Trophoblast cell (in vitro differentiated cells and primary cell): ENCODE measurements around the gene TUT1.
"Not testable (repeated sequence)": the region's sequence is repeated elsewhere in the genome, so short reads cannot be mapped to it uniquely, and the experiment has no call there.

Experiments used
- DNase-seq, 2 donors: peaks; one replicate each; pipeline ENCODE4 v3.0.0-alpha.2; 2016
- H2AFZ ChIP-seq: 2 replicates; pipeline ENCODE4 v1.6.1; 2013; ENCODE audit warnings: low read length, moderate library complexity, mild to moderate bottlenecking; ENCODE audit not compliant: insufficient read depth, poor library complexity
- H2AK5ac ChIP-seq: 2 replicates; pipeline ENCODE4 v1.6.1; 2013; ENCODE audit warnings: mild to moderate bottlenecking, low read length
- H2BK120ac ChIP-seq: 2 replicates; pipeline ENCODE4 v1.6.1; 2013; ENCODE audit warnings: low read length, mild to moderate bottlenecking, moderate library complexity; ENCODE audit not compliant: insufficient read depth, poor library complexity
- H2BK12ac ChIP-seq: 2 replicates; pipeline ENCODE4 v1.6.1; 2013; ENCODE audit warnings: mild to moderate bottlenecking, low read length, moderate library complexity
- H2BK5ac ChIP-seq: 2 replicates; pipeline ENCODE4 v1.6.1; 2013; ENCODE audit warnings: low read length, low read depth, moderate library complexity, mild to moderate bottlenecking; ENCODE audit not compliant: poor library complexity
- H3K14ac ChIP-seq: 2 replicates; pipeline ENCODE4 v1.6.1; 2013; ENCODE audit warnings: mild to moderate bottlenecking, low read length
- H3K18ac ChIP-seq: 2 replicates; pipeline ENCODE4 v1.6.1; 2013; ENCODE audit warnings: mild to moderate bottlenecking, low read length
- H3K23ac ChIP-seq: 2 replicates; pipeline ENCODE4 v1.6.1; 2013; ENCODE audit warnings: low read length
- H3K27ac ChIP-seq: 2 replicates; pipeline ENCODE4 v1.5.1; 2013; ENCODE audit warnings: low read depth, mild to moderate bottlenecking, inconsistent platforms, low read length, moderate library complexity
- H3K27me3 ChIP-seq: 2 replicates; pipeline ENCODE4 v1.6.1; 2013; ENCODE audit warnings: inconsistent platforms, mild to moderate bottlenecking, low read length, moderate library complexity; ENCODE audit not compliant: insufficient read depth
- H3K36me3 ChIP-seq, 2 experiments: 1 replicate in 1 of 2; 2 replicates in 1 of 2; pipeline ENCODE4 v1.6.1; 2013; ENCODE audit warnings: low read length in 2 of 2, mild to moderate bottlenecking in 2 of 2, moderate library complexity in 1 of 2; ENCODE audit not compliant: insufficient read depth in 2 of 2, control insufficient read depth in 1 of 2
- H3K4ac ChIP-seq: 2 replicates; pipeline ENCODE4 v1.6.1; 2013; ENCODE audit warnings: low read depth, mild to moderate bottlenecking, low read length, moderate library complexity
- H3K4me1 ChIP-seq, 2 experiments: 1 replicate in 1 of 2; 2 replicates in 1 of 2; pipeline ENCODE4 v1.6.1; 2013; ENCODE audit warnings: low read length in 2 of 2, mild to moderate bottlenecking in 2 of 2, moderate library complexity in 1 of 2; ENCODE audit not compliant: insufficient read depth in 2 of 2, control insufficient read depth in 1 of 2
- H3K4me2 ChIP-seq: 2 replicates; pipeline ENCODE4 v1.6.1; 2013; ENCODE audit warnings: inconsistent platforms, mild to moderate bottlenecking, low read length, moderate library complexity
- H3K4me3 ChIP-seq: 2 replicates; pipeline ENCODE4 v1.5.1; 2013; ENCODE audit warnings: mild to moderate bottlenecking, low read depth, low read length, inconsistent platforms
- H3K79me1 ChIP-seq: one replicate; pipeline ENCODE4 v1.6.1; 2013; ENCODE audit warnings: low read length
- H3K79me2 ChIP-seq: 2 replicates; pipeline ENCODE4 v1.6.1; 2013; ENCODE audit warnings: low read length, mild to moderate bottlenecking; ENCODE audit not compliant: control insufficient read depth, insufficient read depth, poor library complexity
- H3K9ac ChIP-seq: 2 replicates; pipeline ENCODE4 v1.6.1; 2013; ENCODE audit warnings: mild to moderate bottlenecking, low read length
- H3K9me3 ChIP-seq: 2 replicates; pipeline ENCODE4 v1.6.1; 2013; ENCODE audit warnings: low read depth, mild to moderate bottlenecking, control low read depth, inconsistent platforms, low read length; ENCODE audit not compliant: insufficient read depth
- H4K12ac ChIP-seq: 2 replicates; pipeline ENCODE4 v1.6.1; 2013; ENCODE audit warnings: low read depth, mild to moderate bottlenecking, low read length, moderate library complexity
- H4K8ac ChIP-seq: 2 replicates; pipeline ENCODE4 v1.6.1; 2013; ENCODE audit warnings: low read depth, mild to moderate bottlenecking, low read length, moderate library complexity
- H4K91ac ChIP-seq: one replicate; pipeline ENCODE4 v1.6.1; 2013; ENCODE audit warnings: low read depth, mild to moderate bottlenecking, low read length, moderate library complexity
- WGBS: extraction: QIAGEN DNeasy Blood & Tissue Kit; methylation state at CpG from one replicate; pipeline ENCODE4 v1.1.7; 2013; ENCODE audit warnings: missing lambda C conversion rate; ENCODE audit not compliant: insufficient read length, insufficient coverage; ENCODE audit errors: extremely low coverage; 5-methylcytosine and 5-hydroxymethylcytosine counted together

TUT1 gene

GRCh38 chr11:62566247-62566646, 25.1 kb downstream of the TUT1 start:
- no peak overlapping the region for H3K23ac ChIP-seq
- H3K27ac ChIP-seq, result no peak overlapping the region
- H2BK120ac ChIP-seq, result no peak overlapping the region
- H3K9me3 ChIP-seq, result no peaks in the 10 kb centered on the region
- no peak overlapping the region for H4K91ac ChIP-seq
- no peak overlapping the region for H2BK5ac ChIP-seq
- H3K79me2 ChIP-seq, result no peaks in the 10 kb centered on the region
- no peak overlapping the region for H3K18ac ChIP-seq
- WGBS, result no CpG with 5 or more reads among the region's 8 CpGs
- H2BK12ac ChIP-seq, result no peak overlapping the region
- H3K9ac ChIP-seq, result no peak overlapping the region
- H3K4me2 ChIP-seq, result no peak overlapping the region
- no peak overlapping the region for H2AK5ac ChIP-seq
- H3K4me3 ChIP-seq, result no peak overlapping the region
- H4K12ac ChIP-seq, result no peak overlapping the region
- no peak overlapping the region for H3K14ac ChIP-seq
- no peak overlapping the region for H2AFZ ChIP-seq
- DNase-seq, result no peak
- H3K27me3 ChIP-seq, result no peaks in the 10 kb centered on the region
- no peaks in the 10 kb centered on the region for H3K4me1 ChIP-seq
- H3K36me3 ChIP-seq, result peaks cover 50 to 76% of the 10 kb centered on the region in 2 experiments
- H3K4ac ChIP-seq, result no peak overlapping the region
- no peak overlapping the region for H4K8ac ChIP-seq
- no peaks in the 10 kb centered on the region for H3K79me1 ChIP-seq

- no CpG with 5 or more reads among the region's 5 CpGs for whole genome bisulfite sequencing
- peaks cover 0 to under 1% of the 10 kb centered on the region in 2 experiments for H3K4me1 ChIP-seq
Measured at GRCh38 chr11:62565100-62565802, 26.1 kb downstream of the TUT1 start.

GRCh38 chr11:62561677-62562230, 29.6 kb downstream of the TUT1 start:
- not testable (repeated sequence) for H3K79me2 ChIP-seq, H3K4me3 ChIP-seq, H3K23ac ChIP-seq, H3K27ac ChIP-seq, H3K4me2 ChIP-seq, H2BK12ac ChIP-seq, H4K8ac ChIP-seq, H2BK5ac ChIP-seq, H3K9me3 ChIP-seq, H4K91ac ChIP-seq, H2BK120ac ChIP-seq, H2AFZ ChIP-seq, H3K9ac ChIP-seq, H4K12ac ChIP-seq, H3K18ac ChIP-seq, H3K79me1 ChIP-seq, H3K27me3 ChIP-seq, H3K4ac ChIP-seq, H2AK5ac ChIP-seq, H3K14ac ChIP-seq
- DNase-seq, result peak in 1 of 2 donors; percentile 76
- no CpG with 5 or more reads among the region's 3 CpGs for WGBS
- H3K36me3 ChIP-seq, result peaks cover 38 to 64% of the 10 kb centered on the region in 2 experiments
- H3K4me1 ChIP-seq, result peaks cover 16 to 18% of the 10 kb centered on the region in 2 experiments

More at GRCh38 chr11:62565100-62565802, 26.1 kb downstream of the TUT1 start:
- Histone ChIP-seq H3K14ac (no peak overlapping the region), H3K9me3 (no peaks in the 10 kb centered on the region), H4K12ac (no peak overlapping the region), H2BK120ac (no peak overlapping the region), H3K4me3 (no peak overlapping the region), H4K8ac (no peak overlapping the region), H3K79me2 (no peaks in the 10 kb centered on the region), H3K79me1 (no peaks in the 10 kb centered on the region), H3K4ac (no peak overlapping the region), H2AK5ac (no peak overlapping the region), H2AFZ (no peak overlapping the region), H3K9ac (no peak overlapping the region), H3K27me3 (no peaks in the 10 kb centered on the region), H2BK12ac (no peak overlapping the region), H3K23ac (no peak overlapping the region), H3K36me3 (peaks cover 42 to 67% of the 10 kb centered on the region in 2 experiments), H3K4me2 (no peak overlapping the region), H3K27ac (no peak overlapping the region), H4K91ac (no peak overlapping the region), H2BK5ac (no peak overlapping the region), H3K18ac (no peak overlapping the region)
- no peak for DNase-seq

- Histone ChIP-seq H3K79me1 (peaks cover 8% of the 10 kb centered on the region), H4K91ac (no peak overlapping the region), H2AK5ac (no peak overlapping the region), H2AFZ (no peak overlapping the region), H4K12ac (no peak overlapping the region), H2BK5ac (no peak overlapping the region), H3K9ac (no peak overlapping the region), H3K18ac (no peak overlapping the region), H2BK120ac (no peak overlapping the region), H4K8ac (no peak overlapping the region), H3K14ac (no peak overlapping the region), H3K4me2 (no peak overlapping the region), H3K27ac (peak overlapping the region; percentile 48), H3K4me1 (peaks cover 25 to 26% of the 10 kb centered on the region in 2 experiments), H3K79me2 (no peaks in the 10 kb centered on the region), H3K9me3 (no peaks in the 10 kb centered on the region), H3K4me3 (no peak overlapping the region), H3K4ac (no peak overlapping the region), H2BK12ac (no peak overlapping the region), H3K23ac (no peak overlapping the region), H3K27me3 (no peaks in the 10 kb centered on the region), H3K36me3 (peaks cover 33 to 54% of the 10 kb centered on the region in 2 experiments)
- peak; percentile 98 to 99 for DNase-seq
- no CpG with 5 or more reads among the region's 2 CpGs for WGBS
Measured at GRCh38 chr11:62560566-62561103, 30.7 kb downstream of the TUT1 start.
